GM12865 (cell line): ENCODE results near the gene ARRB1.

ENCODE experiments used
- DNase-seq: peaks from one replicate; pipeline ENCODE4 v3.0.0; 2010; ENCODE audit warnings: low read depth
- H3K4me3 ChIP-seq: 2 replicates; pipeline ENCODE4 v1.5.1; 2011; ENCODE audit warnings: mild to moderate bottlenecking, low read depth, low read length, control low read depth
- CTCF ChIP-seq: IDR thresholded peaks from 2 replicates; pipeline ENCODE4 v1.5.1; 2011; ENCODE audit warnings: low read length, control low read depth, low read depth, inconsistent platforms; ENCODE audit not compliant: insufficient read depth; ENCODE audit errors: missing control alignments

ARRB1 gene

GRCh38 chr11:75249704-75250103 lies 101.8 kb downstream of the ARRB1 start:
- DNase-seq = no peak
- H3K4me3 ChIP-seq = no peak overlapping the region

GRCh38 chr11:75248924-75249256 lies 102.6 kb downstream of the ARRB1 start:
- no peak for DNase-seq
- H3K4me3 ChIP-seq = no peak overlapping the region
- TF ChIP-seq CTCF = no peak

More at GRCh38 chr11:75249704-75250103, 101.8 kb downstream of the ARRB1 start:
- no peak for TF ChIP-seq CTCF

- no peak for TF ChIP-seq CTCF
- H3K4me3 ChIP-seq = no peak overlapping the region
- DNase-seq = no peak
Measured at GRCh38 chr11:75246671-75247350, 104.7 kb downstream of the ARRB1 start.

- DNase-seq = no peak
- no peak for TF ChIP-seq CTCF
- no peak overlapping the region for H3K4me3 ChIP-seq
Measured at GRCh38 chr11:75246006-75246670, 105.3 kb downstream of the ARRB1 start.

GRCh38 chr11:75245356-75246005 lies 106.0 kb downstream of the ARRB1 start:
- no peak for DNase-seq
- H3K4me3 ChIP-seq = no peak overlapping the region
- TF ChIP-seq CTCF = no peak

GRCh38 chr11:75244052-75244814 lies 107.2 kb downstream of the ARRB1 start:
- no peak for TF ChIP-seq CTCF
- no peak for DNase-seq
- H3K4me3 ChIP-seq = no peak overlapping the region
